Fibroblast of skin of back (primary cell): ENCODE data around the gene TNS3.
A peak's percentile ranks its signal among the peaks of the same experiment; 100 is the strongest.

ENCODE experiments used
- DNase-seq: peaks from one replicate; pipeline ENCODE4 v3.0.0-alpha.2; 2013

The TNS3 gene

DNA sequence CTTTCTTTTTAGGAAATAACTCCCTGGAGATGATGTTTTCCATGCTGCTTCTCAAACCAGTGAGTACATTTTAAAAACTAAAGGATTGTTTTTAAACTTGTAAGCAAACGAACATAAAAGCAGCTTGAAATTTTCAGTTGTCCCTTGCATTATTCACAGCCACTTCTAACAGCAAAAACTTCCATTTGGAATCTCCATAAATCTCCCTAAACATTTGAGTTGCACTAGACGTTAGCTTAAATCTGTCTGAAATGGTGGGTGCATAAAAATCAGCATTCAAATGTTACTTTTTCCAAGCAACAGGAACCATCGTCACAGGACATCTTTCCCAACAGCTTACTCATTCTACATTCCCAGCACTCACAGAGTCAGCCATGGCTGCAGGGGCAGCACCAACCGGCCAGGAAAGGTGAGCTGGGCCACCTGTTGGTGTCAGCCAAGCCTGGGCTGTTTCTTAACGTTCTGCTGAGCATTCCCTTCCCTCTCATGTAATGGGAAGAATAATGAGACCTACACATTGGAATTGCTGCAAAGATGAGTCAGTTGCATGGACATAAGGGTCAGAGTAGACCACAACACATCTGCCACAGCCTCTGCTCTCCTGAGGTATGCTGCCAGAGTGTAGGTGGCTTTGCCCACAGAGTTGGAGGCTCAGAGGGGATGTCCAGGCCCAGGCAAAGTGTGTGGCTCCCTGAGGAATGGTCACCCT, 163.2 kb downstream of the TNS3 start:
- peak; percentile 40 for DNase-seq

DNA sequence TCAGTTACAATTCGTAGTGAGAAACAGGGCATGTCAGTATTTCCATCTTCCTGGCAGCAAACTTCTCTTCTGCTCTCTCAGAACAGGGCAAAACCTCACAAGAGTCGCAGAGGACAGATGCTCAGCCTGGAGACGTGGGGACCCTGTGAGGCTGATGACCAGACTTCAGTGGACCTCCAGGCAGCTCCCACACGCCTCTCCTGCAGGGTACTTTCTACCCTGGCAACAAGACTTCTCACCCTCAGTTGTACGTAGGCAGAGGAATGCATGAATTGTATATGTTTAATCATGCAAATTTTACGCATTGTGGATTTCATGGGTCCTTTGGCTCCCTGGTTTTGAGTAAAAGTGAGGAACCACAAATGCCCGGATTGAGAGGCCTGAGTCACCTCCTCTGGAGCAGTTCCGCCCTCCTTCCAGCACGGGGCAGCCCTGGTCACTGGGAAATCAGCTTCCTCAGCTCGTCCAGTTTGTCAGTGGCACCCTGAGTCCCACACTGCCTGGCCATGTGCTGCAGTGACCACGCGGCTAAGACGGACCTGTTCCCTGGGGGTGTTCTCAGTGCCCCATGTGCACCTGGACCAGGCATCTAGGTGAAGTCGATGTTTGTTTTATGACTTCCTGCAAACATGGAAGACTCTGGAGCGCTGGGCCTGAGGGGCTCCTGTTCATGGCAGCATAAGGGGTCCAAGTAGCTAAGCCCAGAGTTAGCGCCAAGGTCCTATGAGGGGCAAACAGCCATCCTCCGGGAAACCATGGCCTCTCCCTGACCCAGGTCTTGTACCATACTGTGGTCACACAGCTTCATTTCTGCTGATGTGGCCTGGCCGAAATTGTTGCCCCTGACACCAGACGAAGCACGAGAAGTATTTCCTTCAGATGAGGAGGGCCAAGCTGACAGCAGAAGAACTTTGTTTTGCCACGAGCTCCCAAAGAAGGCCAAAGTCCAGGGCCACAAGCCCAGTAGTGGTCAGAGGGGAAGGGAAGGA, 165.1 kb downstream of the TNS3 start:
- no peak for DNase-seq

DNA sequence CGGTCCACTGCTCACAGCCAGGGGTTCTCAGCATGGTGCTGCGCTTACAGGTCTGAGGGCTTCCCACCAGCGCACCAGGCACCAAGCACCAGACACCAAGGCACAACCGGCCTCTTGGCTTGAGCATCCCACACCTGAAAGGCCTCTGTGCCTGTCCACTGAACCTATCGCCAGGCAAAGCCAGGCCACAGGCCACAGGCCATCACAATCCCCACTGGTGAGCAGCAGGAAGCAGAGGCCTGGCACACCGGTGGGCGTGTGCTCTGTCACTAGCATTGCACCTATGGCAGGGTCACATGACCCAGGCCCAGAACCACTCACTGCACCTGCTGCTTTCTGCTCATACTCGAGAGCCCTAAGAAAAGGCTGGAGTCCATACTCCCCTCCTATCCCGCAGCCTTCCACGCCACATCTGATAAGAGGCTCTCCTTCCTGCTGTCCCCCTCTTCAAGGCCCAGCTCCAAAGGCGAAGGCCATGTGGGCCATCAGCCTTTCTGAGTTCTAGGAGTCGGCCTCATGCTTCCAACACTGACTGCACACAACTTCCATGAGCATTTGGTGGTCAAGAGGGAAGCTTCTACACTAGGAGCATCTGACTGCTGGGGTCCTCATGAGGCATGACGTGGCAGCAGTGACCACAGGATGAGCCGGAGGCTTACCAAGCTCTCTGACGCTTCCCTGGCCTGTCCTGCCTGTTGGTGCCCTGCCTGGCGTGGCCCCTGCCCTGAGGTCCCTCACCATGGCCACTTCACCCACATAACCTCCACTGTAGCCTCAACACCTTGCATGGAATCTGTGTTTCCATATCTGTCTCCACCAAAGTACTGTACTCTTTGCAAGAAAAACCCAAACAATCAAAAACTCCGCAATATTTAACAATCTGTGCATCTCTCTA, 166.3 kb downstream of the TNS3 start:
- DNase-seq: no peak

- no peak for DNase-seq
Measured at GRCh38 chr7:47414342-47415317, 167.3 kb downstream of the TNS3 start.

DNA sequence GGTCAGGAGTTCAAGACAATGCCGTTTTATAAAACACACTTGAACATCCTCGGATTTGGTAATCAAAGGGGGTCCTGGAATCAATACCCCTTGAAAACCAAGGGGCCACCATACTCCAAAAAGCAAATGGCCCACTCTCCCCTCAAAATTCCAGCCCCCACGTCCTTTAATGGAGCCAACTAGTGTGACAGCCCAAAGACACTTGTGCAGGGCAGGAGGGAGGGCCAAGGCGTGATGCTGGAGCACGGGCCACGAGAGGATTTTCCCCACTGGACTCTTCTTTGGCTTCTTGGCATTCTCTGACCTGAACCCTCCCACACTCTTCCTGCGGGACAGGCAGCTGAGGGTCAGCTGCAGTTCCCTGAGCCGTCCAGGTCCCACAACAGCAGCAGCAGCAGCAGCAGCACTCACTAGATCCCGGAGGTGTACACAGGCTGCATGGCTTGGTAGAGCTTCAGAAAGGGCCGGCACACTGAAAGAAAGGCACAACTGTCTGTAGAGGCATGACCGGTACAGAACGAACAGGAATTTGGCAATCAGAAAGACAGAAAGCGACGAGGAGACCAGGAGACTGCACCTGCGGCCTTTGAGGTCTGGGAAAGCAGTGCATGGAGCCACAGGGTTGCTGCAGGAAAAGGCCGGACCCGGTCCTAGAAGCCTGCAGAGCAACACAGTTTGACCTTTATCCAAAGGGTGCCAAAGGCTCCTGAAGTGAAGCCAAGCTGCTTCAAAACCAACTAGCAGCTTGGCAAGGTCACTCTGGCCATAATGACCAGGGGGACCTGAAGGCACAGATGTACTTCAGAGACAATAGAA, 168.2 kb downstream of the TNS3 start:
- DNase-seq: no peak

GRCh38 chr7:47411901-47412300, 170.0 kb downstream of the TNS3 start:
- DNase-seq: no peak

GRCh38 chr7:47411281-47411869, 170.5 kb downstream of the TNS3 start:
- DNase-seq: no peak

- DNase-seq: no peak
Measured at GRCh38 chr7:47408675-47409074, 173.2 kb downstream of the TNS3 start.

DNA sequence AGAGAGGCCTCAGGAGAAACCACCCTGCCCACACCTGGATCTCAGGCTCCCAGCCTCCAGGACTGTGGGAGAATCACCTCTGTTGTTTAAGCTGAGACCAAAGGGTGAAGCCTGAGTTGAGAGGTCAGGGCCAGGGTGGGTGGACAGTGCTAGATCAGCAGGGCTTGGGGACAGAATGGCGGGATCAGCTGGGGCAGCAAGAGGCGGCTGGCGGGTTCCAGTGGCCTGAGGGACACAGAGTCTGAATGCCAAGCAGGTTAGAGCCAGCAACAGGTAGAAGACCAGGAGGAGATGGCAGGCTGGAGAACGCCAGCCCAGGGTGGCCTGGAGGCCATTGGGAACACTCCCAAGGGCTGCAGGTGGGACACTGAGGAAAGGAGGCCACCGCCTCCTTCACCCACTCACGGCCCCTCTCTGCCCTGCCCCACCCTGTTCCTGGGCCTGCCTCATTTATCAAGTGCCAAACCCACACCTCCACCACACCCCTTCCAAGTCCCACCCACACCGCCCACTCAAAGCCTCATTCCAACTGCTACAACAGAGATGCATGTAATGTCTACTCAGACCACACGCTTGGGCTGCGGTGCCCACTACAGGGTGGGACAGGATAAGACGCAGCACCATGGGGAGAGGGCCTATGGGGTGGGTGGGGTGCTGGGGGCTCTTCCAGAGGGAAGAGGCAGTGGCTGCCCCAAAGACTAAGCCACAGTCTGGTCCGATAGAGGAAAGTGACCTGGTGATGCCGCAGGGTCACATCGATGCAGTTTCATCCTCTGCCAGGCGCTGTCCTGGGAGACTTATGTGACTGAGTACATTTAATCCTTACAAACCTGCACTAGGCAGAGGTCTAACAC, 173.9 kb downstream of the TNS3 start:
- no peak for DNase-seq

DNA sequence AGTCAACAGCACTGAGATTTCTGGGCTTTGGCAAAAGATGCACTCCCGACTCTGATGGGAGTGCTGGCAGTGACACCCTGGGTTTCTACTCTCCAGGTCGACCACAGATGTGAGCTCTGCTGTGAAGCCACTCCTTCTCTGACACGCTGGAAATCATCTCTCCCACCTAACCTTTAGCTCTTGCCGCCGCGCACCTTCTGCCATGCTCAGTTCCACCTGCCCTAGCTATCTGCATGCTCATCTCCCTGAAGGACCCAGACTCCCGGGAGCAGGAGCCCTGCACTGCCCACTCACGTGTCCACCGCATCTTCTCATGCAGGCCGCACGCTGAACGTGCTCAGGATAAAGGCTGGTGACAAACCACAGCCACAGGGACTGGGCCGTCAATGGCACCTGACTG, 174.8 kb downstream of the TNS3 start:
- DNase-seq: no peak

DNA sequence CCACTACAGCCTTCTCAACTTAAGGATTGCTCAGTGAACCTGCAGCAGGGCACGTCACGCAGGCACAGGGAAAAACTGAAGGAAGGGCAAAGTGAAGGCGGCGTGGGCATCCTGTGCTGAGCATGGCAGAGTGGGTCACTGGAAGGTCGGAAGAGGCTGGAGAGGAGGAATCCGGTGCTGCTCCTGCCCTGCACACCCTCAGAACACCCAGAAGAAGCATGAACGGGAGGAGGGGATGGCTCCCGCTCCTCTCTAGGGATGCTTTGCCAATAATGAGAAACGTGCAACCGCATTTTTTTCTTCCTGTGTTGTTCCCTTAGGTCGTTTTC, 175.1 kb downstream of the TNS3 start:
- DNase-seq: no peak

DNA sequence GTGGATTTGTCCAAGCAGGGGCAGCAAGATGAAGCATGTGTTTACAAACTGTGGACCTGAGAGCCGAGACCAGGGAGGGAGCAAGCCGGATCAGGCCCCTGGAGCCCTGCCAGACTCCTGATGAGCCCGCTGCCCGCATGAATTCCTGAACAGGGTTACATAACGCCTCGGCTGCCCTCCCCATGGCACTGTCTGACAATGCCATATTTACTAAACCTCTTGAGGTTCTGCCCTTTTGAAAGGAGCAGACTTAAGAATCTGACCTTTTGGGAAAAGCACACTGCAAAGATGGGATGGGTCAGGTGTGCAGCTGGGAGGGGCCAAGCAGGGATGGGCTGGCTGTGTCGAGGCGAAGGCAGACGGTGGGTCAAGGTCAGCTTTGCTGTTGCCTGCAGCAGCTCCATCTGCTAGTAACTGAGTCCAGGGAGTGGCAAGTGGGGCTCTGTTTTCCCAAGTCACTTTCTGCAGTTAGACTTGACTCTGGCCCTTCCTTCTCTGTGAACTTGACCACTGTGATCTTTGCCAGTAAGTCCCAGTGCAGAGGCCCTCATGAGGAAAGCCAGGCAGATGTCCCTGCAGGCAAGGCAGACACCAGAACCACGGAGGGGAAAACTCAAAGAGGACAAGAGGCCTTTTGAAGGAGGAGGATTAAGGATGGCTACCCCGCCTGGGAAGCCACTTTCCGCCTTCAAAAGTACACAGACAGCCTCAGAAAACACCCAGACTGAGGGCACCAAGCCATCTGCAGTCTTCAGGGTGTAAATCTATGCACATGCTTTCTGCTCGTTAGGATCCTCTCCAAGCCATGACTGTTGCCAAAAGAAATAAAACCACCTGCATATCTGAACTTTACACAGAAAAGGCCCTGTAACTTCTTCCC, 175.8 kb downstream of the TNS3 start:
- no peak for DNase-seq

GRCh38 chr7:47405286-47405904, 176.5 kb downstream of the TNS3 start:
- DNase-seq: no peak

DNA sequence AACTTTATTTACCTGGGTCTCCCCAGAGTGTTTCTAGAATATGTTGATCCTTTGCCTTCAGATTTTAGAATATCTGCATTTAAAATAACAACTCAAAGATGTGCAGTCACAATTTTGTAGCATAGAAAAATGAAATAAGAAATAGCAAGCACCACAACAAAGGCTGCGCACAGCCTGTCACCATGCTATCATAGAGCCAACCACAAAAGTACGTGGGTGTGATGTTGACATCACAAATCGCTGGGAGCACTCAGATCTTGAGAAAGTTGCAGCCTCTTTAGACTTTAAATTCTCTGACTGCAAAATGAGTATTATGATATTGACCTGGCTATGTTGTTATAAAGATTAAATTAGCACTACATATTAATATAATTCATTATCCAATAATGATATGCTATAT, 177.9 kb downstream of the TNS3 start:
- no peak for DNase-seq

DNA sequence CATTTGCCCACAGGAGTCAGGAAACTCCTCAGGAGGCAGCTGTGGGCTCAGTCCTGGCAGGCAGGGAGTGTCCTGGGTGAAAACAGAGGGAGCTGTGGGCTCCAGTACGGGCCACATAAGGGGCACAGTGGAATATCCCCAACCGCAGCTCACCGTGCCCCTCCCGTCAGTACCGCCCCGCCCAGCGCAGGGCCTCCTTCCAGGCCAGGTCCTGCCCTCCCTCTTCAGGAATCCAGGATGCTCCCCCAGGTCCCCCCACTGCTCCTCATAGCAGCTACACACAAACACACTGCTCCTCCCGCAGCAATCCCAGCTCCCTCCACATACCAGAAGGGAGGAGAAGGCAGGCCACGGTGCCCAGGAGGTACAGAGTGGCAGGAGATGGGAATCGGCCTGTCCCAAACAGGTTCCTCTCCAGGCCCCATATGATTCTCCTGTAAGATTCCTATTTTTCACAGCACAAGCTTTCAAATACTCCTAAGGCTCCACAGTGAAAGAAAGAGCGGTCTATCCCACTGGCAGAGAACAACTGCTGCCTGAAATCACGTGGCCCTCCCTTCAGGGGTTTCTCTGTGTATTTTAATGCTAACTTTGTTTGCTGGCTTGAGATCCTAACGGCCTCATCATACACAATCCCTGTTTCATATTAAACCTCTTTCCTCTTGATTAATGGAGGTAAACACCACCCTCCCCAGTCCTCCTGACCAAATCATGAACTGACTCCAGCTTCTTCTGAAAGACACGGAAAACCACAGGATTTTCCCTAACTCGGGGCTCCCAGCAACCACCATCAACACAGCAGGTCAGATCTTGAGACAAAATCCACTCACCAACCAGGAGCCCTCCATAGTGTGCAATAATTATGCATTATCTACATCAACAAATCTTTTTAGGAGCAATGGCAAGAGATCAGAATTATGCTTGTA, 178.7 kb downstream of the TNS3 start:
- no peak for DNase-seq
